HG02798 (cell line): ENCODE results near the gene ATP11A.

Experiments
- ATAC-seq: cut with Tn5 transposase; IDR thresholded peaks from one replicate; pipeline ENCODE4 v1.9.1; 2021; ENCODE audit warnings: mild to moderate bottlenecking; ENCODE audit not compliant: unreplicated experiment, poor library complexity

Gene ATP11A

DNA sequence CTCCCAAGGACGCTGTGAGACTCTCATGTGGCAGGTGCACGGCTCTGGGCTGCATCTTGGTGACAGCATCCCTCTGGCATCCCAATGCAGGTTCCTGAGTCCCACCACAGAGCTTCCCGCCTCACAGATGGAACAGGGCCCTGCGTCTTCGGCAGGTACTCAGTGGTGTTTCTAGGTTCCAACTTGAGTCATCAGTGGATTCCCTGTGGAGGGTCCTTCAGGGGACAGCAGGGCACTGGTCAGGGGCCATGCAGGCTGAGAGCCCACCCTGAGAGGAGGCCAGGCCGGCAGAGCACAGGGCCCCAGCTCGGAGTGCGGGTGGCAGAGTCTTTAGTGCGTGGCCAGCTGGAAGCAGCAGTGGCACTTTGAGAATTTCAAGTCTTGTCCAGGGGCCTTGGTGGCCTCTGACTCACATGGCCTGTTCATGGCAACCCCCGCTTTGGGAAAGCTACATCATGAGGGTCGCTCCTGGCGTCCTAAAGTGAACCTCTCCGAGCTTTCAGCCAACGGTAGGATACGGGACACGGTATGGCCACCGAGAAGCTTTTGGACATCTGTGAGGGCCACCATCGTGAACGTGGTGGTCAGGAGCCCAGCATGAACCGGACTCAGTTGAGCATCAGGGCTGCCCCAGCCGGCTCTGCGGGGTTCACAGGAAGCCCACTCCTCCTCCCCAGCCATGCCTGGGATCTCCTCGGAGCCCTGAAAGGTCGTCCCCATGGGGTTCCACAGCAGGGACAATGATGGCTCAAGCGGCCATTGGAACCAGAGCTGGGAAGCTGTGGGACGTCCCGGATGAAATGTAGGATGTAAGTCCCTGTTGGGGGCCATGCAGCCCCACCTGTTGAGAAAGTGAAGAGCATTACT is 207.1 kb downstream of the ATP11A start:
- no peak for ATAC-seq

DNA sequence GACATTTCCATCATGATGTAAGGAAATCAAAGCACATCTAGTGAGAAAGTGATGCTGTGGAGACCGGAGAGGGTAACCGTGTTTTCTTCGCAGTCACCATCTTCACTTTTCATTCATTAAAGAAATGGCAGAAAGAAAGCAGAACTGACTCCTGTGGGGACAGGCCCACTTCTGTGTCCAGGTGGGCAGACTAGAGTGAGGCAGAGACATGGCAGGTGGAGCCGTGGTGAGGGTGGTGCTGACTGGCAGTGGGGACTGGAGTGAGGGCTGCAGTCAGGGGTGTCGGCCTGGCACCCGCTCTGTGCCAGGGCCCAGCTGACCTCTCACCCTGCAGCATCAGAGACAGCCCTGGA is 207.7 kb downstream of the ATP11A start:
- no peak for ATAC-seq

GRCh38 chr13:112897956-112898620 is 208.2 kb downstream of the ATP11A start:
- no peak for ATAC-seq

DNA sequence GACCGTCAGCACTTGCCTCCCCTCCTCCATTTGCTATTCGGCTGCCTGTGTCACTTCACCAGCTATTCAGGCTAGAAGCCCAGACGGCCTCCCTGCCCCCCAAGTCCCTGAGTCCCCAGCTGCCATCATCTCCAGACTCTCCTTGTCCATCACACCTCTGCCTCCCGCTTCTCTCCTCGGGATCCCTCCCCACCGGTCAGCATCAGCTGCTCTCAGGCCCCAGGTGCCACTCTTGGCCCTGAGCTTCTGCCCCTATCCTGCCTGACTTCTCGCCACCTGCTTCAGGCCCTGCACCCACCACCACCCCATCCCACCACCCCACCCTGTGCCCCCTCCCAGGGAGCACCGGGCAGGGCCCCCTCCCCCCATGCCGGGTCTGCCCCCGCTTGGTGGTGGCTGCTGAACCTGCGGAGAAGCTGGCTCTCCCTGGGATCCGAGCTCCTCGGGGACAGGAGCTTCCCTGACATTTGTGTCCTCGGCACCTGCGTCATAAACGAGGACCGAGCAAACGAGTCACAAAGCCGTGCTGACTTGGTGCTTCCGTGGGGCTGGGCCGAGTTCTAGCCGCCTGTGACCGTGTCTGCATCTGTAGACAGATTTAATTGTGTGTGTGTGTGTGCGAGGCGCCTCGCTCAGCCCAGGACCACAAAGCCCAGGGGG is 208.9 kb downstream of the ATP11A start:
- ATAC-seq = no peak

GRCh38 chr13:112899281-112900225 is 209.7 kb downstream of the ATP11A start:
- no peak for ATAC-seq

- ATAC-seq = no peak
Measured at GRCh38 chr13:112900226-112900600, 210.4 kb downstream of the ATP11A start.

- no peak for ATAC-seq
Measured at GRCh38 chr13:112900691-112901091, 210.9 kb downstream of the ATP11A start.

DNA sequence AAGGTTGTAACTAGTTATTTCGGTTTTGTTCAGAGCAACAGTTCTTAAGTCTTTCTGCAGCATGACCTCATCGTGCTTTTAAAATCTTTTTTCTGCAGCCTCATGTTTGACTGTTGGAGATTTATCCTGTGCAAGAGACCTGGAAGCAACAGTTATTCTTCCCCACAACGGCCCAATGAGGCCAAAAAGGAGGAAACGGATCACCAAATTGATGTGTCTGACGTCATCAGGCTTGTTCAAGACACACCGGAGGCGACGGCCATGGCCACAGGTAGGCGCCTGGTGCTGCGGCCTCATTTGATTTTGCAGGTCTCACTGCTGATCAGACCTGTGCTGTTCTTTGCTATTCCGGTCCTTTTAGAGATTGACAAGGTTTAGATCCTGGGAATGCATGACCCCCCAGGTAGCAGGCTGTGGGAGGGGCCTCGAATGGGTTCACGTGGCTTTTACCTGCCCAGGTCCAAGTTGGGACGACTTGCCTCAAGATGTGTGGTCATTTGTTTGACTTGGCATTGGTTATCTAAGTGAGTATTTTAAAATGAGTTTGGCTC is 212.3 kb downstream of the ATP11A start:
- ATAC-seq = no peak

DNA sequence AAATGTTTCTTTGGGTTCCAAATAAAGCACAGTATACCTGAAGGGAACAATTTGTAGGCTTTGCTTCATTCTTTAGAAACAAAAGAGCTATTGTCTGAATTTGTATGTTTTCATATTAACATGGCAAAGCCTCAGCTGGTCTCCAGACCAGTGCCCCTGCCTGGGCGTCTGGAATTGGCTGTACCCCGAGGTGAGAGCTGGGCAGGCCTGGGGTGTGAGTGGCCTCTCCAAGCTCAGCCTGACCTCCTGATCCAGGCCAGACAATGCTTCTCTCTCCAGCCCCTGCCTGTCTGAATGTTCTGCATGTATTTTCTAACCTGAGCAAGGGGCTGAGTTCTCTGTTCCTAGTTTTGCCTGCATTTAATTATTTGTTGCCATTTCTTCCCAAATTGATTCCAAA is 212.8 kb downstream of the ATP11A start:
- no peak for ATAC-seq

- ATAC-seq = no peak
Measured at GRCh38 chr13:112903071-112903577, 213.3 kb downstream of the ATP11A start.

GRCh38 chr13:112903606-112904195 is 213.9 kb downstream of the ATP11A start:
- no peak for ATAC-seq

GRCh38 chr13:112904436-112904960 is 214.7 kb downstream of the ATP11A start:
- no peak for ATAC-seq

DNA sequence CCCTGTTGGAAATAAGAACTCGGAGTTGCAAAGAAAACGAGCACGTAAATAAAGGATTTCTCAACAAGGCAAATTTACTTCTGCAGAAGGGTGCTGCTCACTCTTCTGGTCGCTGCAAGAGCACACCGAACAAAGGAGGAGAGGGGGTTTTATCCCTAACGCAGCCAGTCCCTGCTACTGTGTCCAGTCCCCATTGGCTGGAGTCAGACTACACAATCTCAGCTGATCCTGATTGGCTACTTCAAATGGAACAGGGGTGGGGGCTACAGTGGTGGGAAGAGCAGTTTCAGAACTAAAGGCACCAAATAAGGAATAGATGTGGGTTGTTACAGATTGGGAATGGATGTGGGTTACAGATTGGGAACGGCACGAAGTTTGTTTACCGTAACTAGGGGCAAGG is 215.2 kb downstream of the ATP11A start:
- no peak for ATAC-seq

DNA sequence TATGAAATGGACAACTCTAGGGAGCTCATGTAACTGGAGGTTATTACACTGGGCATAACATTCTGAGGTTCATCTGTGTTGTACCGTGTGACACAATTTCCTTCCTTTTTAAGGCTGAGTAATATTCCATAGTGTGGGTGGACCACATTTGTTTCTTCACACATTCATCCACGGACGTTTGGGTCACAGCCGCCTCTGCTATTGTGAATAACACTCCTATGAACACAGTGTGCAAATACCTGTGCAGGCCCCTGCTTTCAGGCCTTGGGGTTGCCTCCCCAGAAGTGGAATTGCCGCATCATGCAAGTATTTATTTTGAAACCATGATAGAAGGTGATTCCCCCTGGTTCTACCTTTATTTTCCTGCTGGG is 215.8 kb downstream of the ATP11A start:
- no peak for ATAC-seq

DNA sequence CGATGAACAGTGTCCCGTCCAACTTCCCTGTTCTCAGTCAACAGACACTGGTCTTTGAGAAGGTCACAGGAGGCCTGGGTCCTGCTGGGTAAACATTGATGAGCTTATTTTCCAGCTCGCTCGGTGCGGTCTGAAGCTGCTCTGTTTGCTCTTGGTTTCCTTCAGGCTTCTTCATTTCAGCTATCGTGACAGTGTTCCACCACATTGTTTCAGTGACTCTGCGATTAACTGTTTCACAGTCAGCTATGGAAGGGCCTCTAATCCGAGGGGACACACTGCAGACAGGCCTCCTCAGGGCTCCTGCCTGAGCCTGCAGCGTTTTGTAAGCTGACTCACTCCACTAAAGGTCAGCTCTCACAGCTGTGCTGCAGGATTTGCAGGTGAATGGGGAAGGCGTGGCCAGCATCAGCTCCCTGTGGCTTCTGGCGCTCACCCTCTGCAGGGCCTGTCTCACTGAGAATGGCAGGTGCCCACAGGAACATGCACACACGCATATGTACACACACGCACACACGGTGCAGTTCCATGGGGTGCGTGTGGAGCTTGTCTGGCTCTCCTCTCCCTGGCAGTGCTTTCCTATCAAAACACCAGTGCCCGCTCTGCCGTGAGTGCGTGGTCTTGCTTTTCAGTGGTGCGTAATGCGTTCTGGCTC is 216.3 kb downstream of the ATP11A start:
- ATAC-seq = no peak

DNA sequence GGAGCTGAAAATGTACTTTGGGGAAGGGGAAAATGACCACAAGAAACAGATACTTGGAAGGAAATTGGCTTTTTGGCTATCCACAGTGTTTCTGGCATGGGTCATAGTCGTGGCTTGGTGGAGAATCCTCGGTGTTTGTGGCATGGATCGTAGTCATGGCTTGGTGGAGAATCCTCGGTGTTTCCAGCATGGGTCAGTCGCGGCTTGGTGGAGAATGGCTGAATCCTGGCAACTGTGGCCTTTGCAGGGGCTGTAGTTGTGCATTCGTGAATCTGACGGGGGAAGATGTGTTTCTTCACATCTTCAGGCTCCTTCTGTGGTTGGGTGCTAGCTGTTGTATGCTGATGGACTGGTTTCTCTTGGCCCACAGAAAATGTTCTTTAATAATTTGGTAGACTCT is 217.4 kb downstream of the ATP11A start:
- no peak for ATAC-seq

DNA sequence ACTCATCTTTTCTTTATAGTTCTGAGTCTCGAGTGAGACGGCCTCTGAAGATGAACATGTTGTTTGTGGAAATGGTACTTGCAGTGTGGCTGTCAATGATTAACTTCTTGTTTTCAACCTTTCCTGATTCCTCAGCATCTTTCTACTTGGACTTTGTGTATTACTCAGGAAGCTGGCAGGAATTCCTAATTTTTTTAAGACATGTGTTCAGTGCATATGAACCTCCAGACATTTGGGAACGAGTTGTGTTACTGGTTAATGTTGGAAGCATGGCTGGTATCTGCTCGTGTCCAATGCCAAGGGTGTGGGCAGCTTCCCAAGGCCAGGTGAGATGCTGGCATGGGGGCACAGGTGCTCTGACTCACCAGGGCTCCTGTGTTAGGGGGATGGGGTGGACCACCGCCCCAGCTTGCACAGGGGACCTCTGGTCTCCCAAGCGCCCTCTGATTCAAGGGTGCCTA is 218.1 kb downstream of the ATP11A start:
- ATAC-seq = no peak

DNA sequence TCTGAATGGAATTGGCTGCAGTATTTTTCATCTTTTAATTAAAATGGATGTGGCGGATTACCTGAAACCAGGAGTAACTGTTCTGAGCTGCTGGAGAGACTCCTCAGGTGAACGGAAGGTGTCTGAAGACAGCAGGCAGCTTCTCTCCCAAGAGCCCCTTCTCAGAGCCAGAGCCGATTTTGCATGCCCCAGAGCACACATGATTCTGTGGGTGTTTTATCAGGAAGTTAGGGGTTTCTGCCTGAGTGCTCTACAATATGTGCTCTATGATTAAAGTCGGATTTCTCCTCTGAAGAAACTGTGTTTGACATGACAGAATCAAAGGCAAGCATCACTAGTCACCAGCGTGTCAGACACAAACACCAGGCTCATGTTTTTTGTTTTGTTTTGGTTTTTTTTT is 218.5 kb downstream of the ATP11A start:
- ATAC-seq = no peak

DNA sequence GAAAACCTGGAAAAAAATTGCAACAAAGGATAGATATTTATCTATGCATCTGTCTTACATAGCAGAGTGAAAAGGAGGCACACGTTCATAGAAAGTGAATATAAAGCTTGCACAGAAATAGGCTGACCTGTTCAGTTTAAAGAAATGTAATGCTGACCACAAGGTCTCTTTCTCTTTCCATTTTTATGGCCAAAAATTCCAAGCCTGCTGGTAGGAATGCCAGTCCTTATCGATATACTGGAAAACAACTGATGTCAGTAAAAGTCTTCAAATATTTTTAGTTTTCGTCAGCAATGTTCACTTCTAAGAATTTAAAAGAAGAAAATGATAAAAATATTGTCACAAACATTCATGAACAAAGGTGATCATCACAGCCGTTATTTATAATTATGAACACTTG is 220.2 kb downstream of the ATP11A start:
- ATAC-seq = no peak
